Common myeloid progenitor, CD34-positive (primary cell): ENCODE results near the gene COA5.
A peak's percentile ranks its signal among the peaks of the same experiment; 100 is the strongest.

Source experiments
- CTCF ChIA-PET: fragments of 350-600 bp; sonication (Branson Sonifier 250); formaldehyde crosslinking; loops from one replicate; lab custom pipeline; 2021; ENCODE audit warnings: antibody characterized with exemption; lab: Charles Lee
- POLR2A ChIA-PET: fragments of 350-600 bp; sonication (Branson Sonifier 250); formaldehyde crosslinking; loops from one replicate; lab custom pipeline; 2021; ENCODE audit warnings: antibody characterized with exemption; lab: Charles Lee
- DNase-seq, 3 donors: peaks; one replicate each; pipeline versions ENCODE4 v3.0.0 to v3.0.0-alpha.2; 2013
- H3K27ac ChIP-seq, 2 experiments: 1 replicate in 1 of 2; 2 replicates in 1 of 2; pipeline ENCODE4 v1.7.0; 2013; ENCODE audit warnings: inconsistent platforms in 2 of 2, low read length in 2 of 2, mild to moderate bottlenecking in 2 of 2, low read depth in 1 of 2, moderate library complexity in 1 of 2; ENCODE audit not compliant: severe bottlenecking in 2 of 2, insufficient read depth in 1 of 2, poor library complexity in 1 of 2
- H3K27me3 ChIP-seq, 5 experiments: replicated peaks in 2 of 5; 1 replicate in 3 of 5; 2 replicates in 2 of 5; pipeline versions ENCODE4 v1.6.1 to v1.7.0; 2013; ENCODE audit warnings: low read length in 4 of 5, mild to moderate bottlenecking in 2 of 5, moderate library complexity in 2 of 5, inconsistent platforms in 1 of 5; ENCODE audit not compliant: insufficient read depth in 5 of 5, control insufficient read depth in 4 of 5
- H3K36me3 ChIP-seq, 4 experiments: 1 replicate in 2 of 4; 2 replicates in 2 of 4; pipeline versions ENCODE4 v1.6.1 to v1.7.0; 2013; ENCODE audit warnings: low read length in 3 of 4, control low read depth in 1 of 4, mild to moderate bottlenecking in 1 of 4; ENCODE audit not compliant: control insufficient read depth in 4 of 4, insufficient read depth in 4 of 4
- H3K4me1 ChIP-seq, 4 experiments: 1 replicate in 3 of 4; 2 replicates in 1 of 4; pipeline versions ENCODE4 v1.6.1 to v1.7.1; 2013; ENCODE audit warnings: low read length in 3 of 4, mild to moderate bottlenecking in 3 of 4, control low read depth in 1 of 4, inconsistent platforms in 1 of 4, moderate library complexity in 1 of 4; ENCODE audit not compliant: control insufficient read depth in 4 of 4, insufficient read depth in 4 of 4; ENCODE audit errors: control extremely low read depth in 1 of 4
- H3K4me3 ChIP-seq, 7 experiments: 1 replicate in 4 of 7; 2 replicates in 3 of 7; pipeline versions ENCODE4 v1.5.1 to v1.7.0; 2013; ENCODE audit warnings: mild to moderate bottlenecking in 7 of 7, low read length in 6 of 7, moderate library complexity in 6 of 7, inconsistent platforms in 2 of 7, low read depth in 2 of 7, control low read depth in 1 of 7; ENCODE audit not compliant: insufficient read depth in 4 of 7, control insufficient read depth in 1 of 7; ENCODE audit errors: extremely low read depth in 1 of 7
- H3K9me3 ChIP-seq, 5 experiments: 1 replicate in 4 of 5; 2 replicates in 1 of 5; pipeline versions ENCODE4 v1.6.1 to v1.7.1; 2013; ENCODE audit warnings: low read length in 4 of 5, mild to moderate bottlenecking in 2 of 5, inconsistent platforms in 1 of 5, low read depth in 1 of 5, moderate library complexity in 1 of 5; ENCODE audit not compliant: control insufficient read depth in 4 of 5, insufficient read depth in 2 of 5; ENCODE audit errors: control extremely low read depth in 1 of 5
- WGBS: methylation state at CpG from one replicate; pipeline ENCODE4 v1.1.5; 2013; ENCODE audit not compliant: insufficient coverage; 5-methylcytosine and 5-hydroxymethylcytosine counted together

COA5 gene

GRCh38 chr2:98559581-98559980 is 48.7 kb downstream of the COA5 start:
- ChIA-PET CTCF (interaction anchor here (2.5 kb wide), 1 partner anchor 10 kb away, joined by 14 read pairs; no protein-coding TSS in a partner anchor), POLR2A (no interaction called here)
- Histone ChIP-seq H3K9me3 (no peaks in the 10 kb centered on the region), H3K4me3 (no peak overlapping the region), H3K27ac (peak overlapping the region in 1 of 2 experiments; percentile 27), H3K4me1 (peaks cover 0 to 31% (median 2%) of the 10 kb centered on the region in 4 experiments), H3K27me3 (no peaks in the 10 kb centered on the region), H3K36me3 (peaks cover 3 to 66% (median 47%) of the 10 kb centered on the region in 4 experiments)
- 100% methylated on average over 2 of the region's 3 CpGs for WGBS
- DNase-seq: no peak

- no peak overlapping the region for H3K4me3 ChIP-seq
- no peak overlapping the region for H3K27ac ChIP-seq
- DNase-seq: no peak
- H3K9me3 ChIP-seq: no peaks in the 10 kb centered on the region
- H3K4me1 ChIP-seq: peaks cover 0 to 31% (median 2%) of the 10 kb centered on the region in 4 experiments
- CTCF ChIA-PET: interaction anchor here (2.5 kb wide), 1 partner anchor 10 kb away, joined by 14 read pairs; no protein-coding TSS in a partner anchor
- peaks cover 9 to 66% (median 50%) of the 10 kb centered on the region in 4 experiments for H3K36me3 ChIP-seq
- H3K27me3 ChIP-seq: no peaks in the 10 kb centered on the region
- WGBS: 100% methylated on average over 13 of the region's 16 CpGs
- POLR2A ChIA-PET: no interaction called here
Measured at GRCh38 chr2:98558852-98559530, 49.3 kb downstream of the COA5 start.

GRCh38 chr2:98556344-98557033 is 51.8 kb downstream of the COA5 start:
- H3K36me3 ChIP-seq: peaks cover 14 to 70% (median 56%) of the 10 kb centered on the region in 4 experiments
- H3K9me3 ChIP-seq: no peaks in the 10 kb centered on the region
- ChIA-PET CTCF (interaction anchor here (0.6 kb wide), 1 partner anchor 29 kb away, joined by 3 read pairs; no protein-coding TSS in a partner anchor), POLR2A (interaction anchor here (0.5 kb wide), 1 partner anchor 1475 kb away, joined by 4 read pairs; no protein-coding TSS in a partner anchor)
- no peaks in the 10 kb centered on the region for H3K27me3 ChIP-seq
- no peak overlapping the region for H3K27ac ChIP-seq
- peak in 1 of 3 donors; percentile 13 for DNase-seq
- 90% methylated on average over 4 of the region's 5 CpGs for WGBS
- peaks cover 0 to 29% (median under 1%) of the 10 kb centered on the region in 4 experiments for H3K4me1 ChIP-seq
- no peak overlapping the region for H3K4me3 ChIP-seq

GRCh38 chr2:98555696-98556095 is 52.6 kb downstream of the COA5 start:
- H3K4me3 ChIP-seq: no peak overlapping the region
- DNase-seq: no peak
- POLR2A ChIA-PET: no interaction called here
- H3K4me1 ChIP-seq: peaks cover 0 to 29% (median under 1%) of the 10 kb centered on the region in 4 experiments
- 100% methylated on average over 3 of the region's 8 CpGs for WGBS
- no peak overlapping the region for H3K27ac ChIP-seq
- H3K36me3 ChIP-seq: peaks cover 14 to 66% (median 56%) of the 10 kb centered on the region in 4 experiments
- CTCF ChIA-PET: interaction anchor here (1.1 kb wide), 1 partner anchor 13 kb away, joined by 3 read pairs; no protein-coding TSS in a partner anchor
- H3K27me3 ChIP-seq: no peaks in the 10 kb centered on the region
- no peaks in the 10 kb centered on the region for H3K9me3 ChIP-seq

GRCh38 chr2:98554116-98554861 is 54.0 kb downstream of the COA5 start:
- ChIA-PET CTCF (interaction anchor here (0.6 kb wide), 1 partner anchor 13 kb away, joined by 3 read pairs; no protein-coding TSS in a partner anchor), POLR2A (no interaction called here)
- no peak overlapping the region for H3K27ac ChIP-seq
- peaks cover 14 to 68% (median 56%) of the 10 kb centered on the region in 4 experiments for H3K36me3 ChIP-seq
- DNase-seq: no peak
- WGBS: 94% methylated on average over 10 of the region's 10 CpGs
- H3K4me1 ChIP-seq: peaks cover 0 to 15% (median 0%) of the 10 kb centered on the region in 4 experiments
- no peak overlapping the region for H3K4me3 ChIP-seq
- H3K27me3 ChIP-seq: no peaks in the 10 kb centered on the region
- no peaks in the 10 kb centered on the region for H3K9me3 ChIP-seq

GRCh38 chr2:98552499-98553179 is 55.7 kb downstream of the COA5 start:
- WGBS: 100% methylated on average over 7 of the region's 7 CpGs
- CTCF ChIA-PET: interaction anchor here (0.6 kb wide), 2 partner anchors 32 to 1121 kb away, joined by 3 to 4 read pairs; no protein-coding TSS in a partner anchor
- POLR2A ChIA-PET: no interaction called here

More at GRCh38 chr2:98552499-98553179, 55.7 kb downstream of the COA5 start:
- H3K27me3 ChIP-seq: no peaks in the 10 kb centered on the region
- no peaks in the 10 kb centered on the region for H3K9me3 ChIP-seq
- H3K27ac ChIP-seq: no peak overlapping the region
- peaks cover 15 to 62% (median 51%) of the 10 kb centered on the region in 4 experiments for H3K36me3 ChIP-seq
- DNase-seq: no peak
- H3K4me3 ChIP-seq: no peak overlapping the region
- H3K4me1 ChIP-seq: peaks cover 0 to 17% (median 2%) of the 10 kb centered on the region in 4 experiments
